Activated CD8-positive, alpha-beta T cell treated with anti-CD3 and anti-CD28 coated beads for 36 hours (primary cell): ENCODE measurements around the gene ORC2. TPM values are rescaled to one million over a fixed set of nuclear protein-coding genes. Genes with fewer than 3 reads are reported as not detected.

Experiments used
- ATAC-seq: fragments of 200-7000 bp; cut with Tn5 transposase; one replicate; pipeline ENCODE4 v1.10.0; 2021; ENCODE audit warnings: mild to moderate bottlenecking, moderate library complexity
- CTCF ChIA-PET: fragments of 350-600 bp; sonication (Branson Sonifier 250); formaldehyde crosslinking; loops from one replicate; lab custom pipeline; 2021; ENCODE audit warnings: antibody characterized with exemption; lab: Charles Lee
- POLR2A ChIA-PET: fragments of 350-600 bp; sonication (Branson Sonifier 250); formaldehyde crosslinking; loops from one replicate; lab custom pipeline; 2021; ENCODE audit warnings: antibody characterized with exemption; lab: Charles Lee
- DNase-seq: peaks from one replicate; pipeline ENCODE4 v3.0.0-alpha.2; 2020
- H3K27ac Mint-ChIP-seq: one replicate; pipeline ENCODE4 v1.8.0; 2021; ENCODE audit warnings: mild to moderate bottlenecking, mixed read lengths
- H3K27me3 Mint-ChIP-seq: one replicate; pipeline ENCODE4 v1.8.0; 2021; ENCODE audit warnings: mixed read lengths
- H3K36me3 Mint-ChIP-seq: one replicate; pipeline ENCODE4 v1.8.0; 2021; ENCODE audit warnings: low read depth, mixed read lengths
- H3K4me1 Mint-ChIP-seq: one replicate; pipeline ENCODE4 v1.8.0; 2021; ENCODE audit warnings: low read depth, mixed read lengths
- H3K4me3 Mint-ChIP-seq: one replicate; pipeline ENCODE4 v1.8.0; 2021; ENCODE audit warnings: mild to moderate bottlenecking, moderate library complexity, mixed read lengths
- H3K9me3 Mint-ChIP-seq: one replicate; pipeline ENCODE4 v1.8.0; 2021; ENCODE audit warnings: mixed read lengths
- CTCF ChIP-seq: fragments of 200-600 bp; IDR thresholded peaks from one replicate; pipeline ENCODE4 v1.8.0; 2022; ENCODE audit warnings: antibody characterized with exemption, mild to moderate bottlenecking
- intact Hi-C: fragments of 100-400 bp; cut with micrococcal nuclease; formaldehyde crosslinking; loops from one replicate; pipeline ENCODE4 v1.10.0; 2022
- total RNA-seq, 2 experiments: library from RNA; stranded (reverse); gene quantifications; one replicate each; pipeline ENCODE4 v1.2.3, GENCODE V29; 2021

ORC2 gene
- total RNA-seq, 2 experiments from 2014 or later: 51.3 to 59.2 TPM

GRCh38 chr2:200871151-200871550 is 92.3 kb downstream of the ORC2 start:
- no peak for ATAC-seq
- H3K4me1 Mint-ChIP-seq: peaks cover 15% of the 10 kb centered on the region
- H3K27ac Mint-ChIP-seq: peak overlapping the region; percentile 80
- ChIA-PET CTCF (interaction anchor here (1.2 kb wide), 1 partner anchor 287 kb away, joined by 3 read pairs; no protein-coding TSS in a partner anchor), POLR2A (interaction anchor here (0.6 to 1.6 kb wide), 2 partner anchors 18 to 1722 kb away, joined by 3 to 5 read pairs; partner anchors contain the start of genes NIF3L1 and PPIL3)
- DNase-seq: no peak
- H3K27me3 Mint-ChIP-seq: peaks cover 2% of the 10 kb centered on the region
- intact Hi-C loops: no loop called here
- H3K9me3 Mint-ChIP-seq: no peaks in the 10 kb centered on the region
- peaks cover 41% of the 10 kb centered on the region for H3K36me3 Mint-ChIP-seq
- no peak overlapping the region for H3K4me3 Mint-ChIP-seq
- TF ChIP-seq CTCF: no peak

DNA sequence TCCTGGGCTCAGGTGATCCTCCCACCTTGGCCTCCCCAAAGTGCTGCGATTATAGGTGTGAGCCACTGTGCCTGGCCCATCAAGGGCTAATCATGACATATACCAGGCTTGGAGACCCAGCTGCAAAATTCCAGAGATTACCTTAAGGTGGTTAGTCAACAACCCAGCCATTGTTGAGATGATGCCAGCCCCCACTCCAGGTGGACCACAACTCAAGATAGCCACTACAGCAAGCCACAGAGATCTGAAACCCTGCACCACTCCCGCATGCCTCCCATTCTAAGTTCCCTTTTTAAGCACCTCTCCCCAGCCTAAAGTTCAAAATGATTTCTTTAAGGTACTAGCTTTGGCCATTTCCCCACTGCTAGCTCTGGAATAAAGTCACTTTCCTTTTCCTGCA is 94.4 kb downstream of the ORC2 start:
- Mint-ChIP-seq H3K4me1 (peaks cover 21% of the 10 kb centered on the region), H3K4me3 (no peak overlapping the region), H3K27me3 (peaks cover 2% of the 10 kb centered on the region), H3K9me3 (no peaks in the 10 kb centered on the region), H3K36me3 (peaks cover 26% of the 10 kb centered on the region), H3K27ac (peak overlapping the region; percentile 3)
- ChIA-PET CTCF (interaction anchor here (0.7 to 1.2 kb wide), 2 partner anchors 9 to 29 kb away, joined by 3 to 4 read pairs; no protein-coding TSS in a partner anchor), POLR2A (interaction anchor here (0.9 to 1.2 kb wide), 4 partner anchors 9 to 20 kb away, joined by 3 to 4 read pairs (median 4); partner anchors contain the start of genes NIF3L1 and PPIL3)
- ATAC-seq (no peak), DNase-seq (no peak)
- TF ChIP-seq CTCF: no peak
- intact Hi-C loops: no loop called here

DNA sequence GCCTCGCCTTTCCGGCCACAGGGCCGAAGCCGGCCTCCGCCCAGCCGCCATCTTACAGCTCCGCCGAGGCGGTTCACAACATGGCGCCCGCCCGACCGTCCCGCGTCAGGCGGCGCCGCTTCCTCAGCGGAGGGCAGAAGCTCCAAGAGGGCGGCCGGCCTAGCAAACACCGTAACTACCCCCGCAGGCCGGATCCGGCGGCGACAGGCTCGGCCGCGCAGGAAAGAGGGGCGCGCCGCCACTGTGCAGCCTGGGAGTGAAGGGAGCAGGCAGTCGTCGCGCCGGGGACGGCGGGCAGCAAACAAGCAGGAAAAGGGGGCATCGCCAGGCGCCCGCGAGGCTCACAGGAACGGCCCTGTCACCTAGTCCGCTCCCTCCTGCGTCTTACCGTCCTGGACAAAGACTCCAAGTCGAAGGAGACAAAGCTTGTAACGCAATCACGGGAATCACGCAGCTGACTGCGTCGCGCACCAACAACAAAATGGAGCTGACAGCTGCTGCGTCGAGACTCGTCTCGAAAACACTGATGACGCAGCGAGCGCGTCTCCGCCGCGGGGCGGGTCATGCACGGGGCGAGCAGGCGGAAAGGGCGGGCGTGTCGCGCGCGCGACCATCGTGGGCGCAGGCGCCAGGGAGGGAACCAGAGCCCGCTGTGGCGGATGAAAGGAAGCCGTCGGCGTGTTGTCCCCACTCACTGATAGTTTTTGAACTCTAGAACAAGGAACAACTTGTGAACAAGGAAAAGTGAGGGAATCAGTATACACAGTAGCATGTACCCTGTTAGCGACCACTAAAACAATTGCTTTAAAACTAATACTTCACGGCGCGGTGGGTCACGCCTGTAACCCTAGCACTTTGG is 99.1 kb downstream of the ORC2 start, which contains the start of gene CLK1:
Gene CLK1 (minus strand): TSS at position 483 of the 859 bp plus-strand sequence. CDS start 2,796 bp downstream, outside the sequence.
- peak within 1 kb of the TSS; percentile 85 for H3K4me3 Mint-ChIP-seq
- TF ChIP-seq CTCF: no peak
- H3K36me3 Mint-ChIP-seq: peaks cover 50% of the 10 kb centered on the region
- H3K27me3 Mint-ChIP-seq: peaks cover 2% of the 10 kb centered on the region
- peak; percentile 98 for DNase-seq
- peak; percentile 81 for ATAC-seq
- H3K4me1 Mint-ChIP-seq: peaks cover 28% of the 10 kb centered on the region
- H3K9me3 Mint-ChIP-seq: no peaks in the 10 kb centered on the region
- peak within 1 kb of the TSS; percentile 97 for H3K27ac Mint-ChIP-seq
- intact Hi-C loops: loop anchor here (1.0 to 2.0 kb wide), 3 partner anchors 24 to 152 kb away; partner anchors contain the start of genes NIF3L1 and PPIL3
- ChIA-PET POLR2A (interaction anchor here (0.5 to 3.0 kb wide), 44 partner anchors 7 to 1405 kb away, joined by 3 to 54 read pairs (median 5); partner anchors contain the start of genes BZW1, CASP10, CASP8 and NDUFB3), CTCF (interaction anchor here (0.7 to 1.8 kb wide), 7 partner anchors 41 to 368 kb away, joined by 3 to 13 read pairs (median 4); partner anchors contain the start of gene CASP10)

GRCh38 chr2:200863782-200864175 is 99.7 kb downstream of the ORC2 start:
- no peak for TF ChIP-seq CTCF
- Mint-ChIP-seq H3K27ac (peak overlapping the region; percentile 97), H3K4me3 (peak overlapping the region; percentile 85), H3K4me1 (peaks cover 32% of the 10 kb centered on the region), H3K27me3 (peaks cover 2% of the 10 kb centered on the region), H3K9me3 (no peaks in the 10 kb centered on the region), H3K36me3 (peaks cover 51% of the 10 kb centered on the region)
- CTCF ChIA-PET: interaction anchor here (0.7 to 1.8 kb wide), 7 partner anchors 42 to 368 kb away, joined by 3 to 13 read pairs (median 4); partner anchors contain the start of gene CASP10
- POLR2A ChIA-PET: interaction anchor here (0.5 to 3.0 kb wide), 42 partner anchors 8 to 1406 kb away, joined by 3 to 54 read pairs (median 6); partner anchors contain the start of genes BZW1, CASP10, CASP8 and NIF3L1
- DNase-seq: peak; percentile 38
- no peak for ATAC-seq
- intact Hi-C loops: loop anchor here (1.0 to 2.0 kb wide), 3 partner anchors 25 to 151 kb away; partner anchors contain the start of genes NIF3L1 and PPIL3
